HepG2 (cell line): Measurements from ENCODE around the gene RPRD2. TPM values are rescaled to one million over a fixed set of nuclear protein-coding genes. Genes with fewer than 3 reads are reported as not detected.

Experiments used
- FLYWCH1 ChIP-seq: sonication (generic); formaldehyde crosslinking; IDR thresholded peaks from 2 replicates; pipeline ENCODE4 v1.8.1; 2023; ENCODE audit warnings: mild to moderate bottlenecking, missing genetic modification reagents
- HHEX ChIP-seq: IDR thresholded peaks from 2 replicates; pipeline ENCODE4 v1.6.1; 2016; ENCODE audit warnings: control low read depth
- KMT2B ChIP-seq: IDR thresholded peaks from 2 replicates; pipeline ENCODE4 v1.6.1; 2016; ENCODE audit warnings: missing genetic modification reagents, missing compliant biosample characterization
- MIXL1 ChIP-seq: IDR thresholded peaks from 2 replicates; pipeline ENCODE4 v1.6.1; 2016
- MTF2 ChIP-seq: sonication (generic); formaldehyde crosslinking; IDR thresholded peaks from 2 replicates; pipeline ENCODE4 v1.5.0; 2020; ENCODE audit warnings: missing genetic modification reagents, borderline replicate concordance
- NCOR1 ChIP-seq: fragments of 200-600 bp; sonication (generic); IDR thresholded peaks from 2 replicates; pipeline ENCODE4 v1.7.0; 2017; ENCODE audit warnings: antibody characterized with exemption, low read length, borderline replicate concordance
- NKX3-1 ChIP-seq: sonication (generic); formaldehyde crosslinking; IDR thresholded peaks from 2 replicates; pipeline ENCODE4 v1.5.0; 2020; ENCODE audit warnings: missing genetic modification reagents
- PHF5A ChIP-seq: IDR thresholded peaks from one replicate; pipeline ENCODE4 v1.6.1; 2018; ENCODE audit warnings: low read depth, missing genetic modification reagents; ENCODE audit not compliant: unreplicated experiment
- REL ChIP-seq: sonication (generic); formaldehyde crosslinking; conservative IDR thresholded peaks from 2 replicates; pipeline ENCODE4 v1.8.0; 2022; ENCODE audit warnings: mild to moderate bottlenecking, missing genetic modification reagents, moderate library complexity
- RNF2 ChIP-seq: fragments of 450-650 bp; conservative IDR thresholded peaks from 2 replicates; pipeline ENCODE4 v1.6.1; 2016; ENCODE audit warnings: low read depth
- SIX4 ChIP-seq: sonication (generic); formaldehyde crosslinking; IDR thresholded peaks from 2 replicates; pipeline ENCODE4 v1.4.0; 2020; ENCODE audit warnings: missing genetic modification reagents
- SMYD3 ChIP-seq: sonication (generic); formaldehyde crosslinking; IDR thresholded peaks from 2 replicates; pipeline ENCODE4 v1.8.1; 2023; ENCODE audit warnings: mild to moderate bottlenecking, missing genetic modification reagents
- TCF7 ChIP-seq: sonication (generic); IDR thresholded peaks from 2 replicates; pipeline ENCODE4 v1.6.1; 2016; ENCODE audit warnings: antibody characterized with exemption, low read depth
- ZFP36L1 ChIP-seq: sonication (generic); formaldehyde crosslinking; IDR thresholded peaks from 2 replicates; pipeline ENCODE4 v1.8.0; 2022; ENCODE audit warnings: mild to moderate bottlenecking, missing genetic modification reagents, moderate library complexity
- ZNF317 ChIP-seq: sonication (generic); formaldehyde crosslinking; IDR thresholded peaks from 2 replicates; pipeline ENCODE4 v1.5.0; 2020; ENCODE audit warnings: mild to moderate bottlenecking, missing genetic modification reagents
- ZNF367 ChIP-seq: sonication (generic); formaldehyde crosslinking; IDR thresholded peaks from 2 replicates; pipeline ENCODE4 v1.4.0; 2020; ENCODE audit warnings: missing genetic modification reagents, borderline replicate concordance
- ZNF577 ChIP-seq: sonication (generic); formaldehyde crosslinking; IDR thresholded peaks from 2 replicates; pipeline ENCODE4 v1.4.0; 2020; ENCODE audit warnings: mild to moderate bottlenecking, low read depth, missing genetic modification reagents, borderline replicate concordance
- ZNF619 ChIP-seq: sonication (generic); formaldehyde crosslinking; IDR thresholded peaks from 2 replicates; pipeline ENCODE4 v1.4.0; 2020; ENCODE audit warnings: mild to moderate bottlenecking, missing genetic modification reagents
- polyA plus RNA-seq, 8 experiments: library from polyadenylated mRNA; depleted of rRNA in 3 of 8; stranded (reverse) in 7 of 8; unstranded in 1 of 8; fragments of >200 nt; fragmentation: Illumina TruSeq in 4 of 8; extraction: Trizol in 4 of 8; gene quantifications; 2 replicates each; pipeline versions ENCODE4 v1.2.1 to v1.2.3, GENCODE V29; 2011 to 2016; ENCODE audit warnings: low read depth in 4 of 8, missing spikeins in 1 of 8, mixed read lengths in 1 of 8; ENCODE audit not compliant: insufficient read depth in 1 of 8
- total RNA-seq, 5 experiments: library from RNA; depleted of rRNA; stranded (reverse); fragments of >200 nt; fragmentation: Illumina TruSeq; extraction: Trizol; gene quantifications; 2 replicates each; pipeline ENCODE4 v1.2.3, GENCODE V29; 2016; ENCODE audit warnings: low read depth in 1 of 5
- TF ChIP-seq, protein P1 (sequence below): sonication (generic); formaldehyde crosslinking; IDR thresholded peaks from 2 replicates; pipeline ENCODE4 v1.4.0; 2020; ENCODE audit warnings: missing genetic modification reagents
- TF ChIP-seq, protein P2 (sequence below): sonication (generic); formaldehyde crosslinking; IDR thresholded peaks from 2 replicates; pipeline ENCODE4 v1.4.0; 2020; ENCODE audit warnings: missing genetic modification reagents
- TF ChIP-seq, protein P3 (sequence below): sonication (generic); formaldehyde crosslinking; IDR thresholded peaks from 2 replicates; pipeline ENCODE4 v1.5.1; 2020; ENCODE audit warnings: mild to moderate bottlenecking, moderate library complexity, missing genetic modification reagents
- TF ChIP-seq, protein P4 (sequence below): fragments of 450-650 bp; IDR thresholded peaks from 2 replicates; pipeline ENCODE4 v1.6.1; 2017
- TF ChIP-seq, protein P5 (sequence below): IDR thresholded peaks from 2 replicates; pipeline ENCODE4 v1.6.1; 2016; ENCODE audit warnings: low read depth, borderline replicate concordance

Gene RPRD2
- total and polyA plus RNA-seq, 2 of the 13 experiments (the other 11 are each of a cell fraction or from before 2014, with no cell fraction given): 8.0 to 8.9 TPM

DNA sequence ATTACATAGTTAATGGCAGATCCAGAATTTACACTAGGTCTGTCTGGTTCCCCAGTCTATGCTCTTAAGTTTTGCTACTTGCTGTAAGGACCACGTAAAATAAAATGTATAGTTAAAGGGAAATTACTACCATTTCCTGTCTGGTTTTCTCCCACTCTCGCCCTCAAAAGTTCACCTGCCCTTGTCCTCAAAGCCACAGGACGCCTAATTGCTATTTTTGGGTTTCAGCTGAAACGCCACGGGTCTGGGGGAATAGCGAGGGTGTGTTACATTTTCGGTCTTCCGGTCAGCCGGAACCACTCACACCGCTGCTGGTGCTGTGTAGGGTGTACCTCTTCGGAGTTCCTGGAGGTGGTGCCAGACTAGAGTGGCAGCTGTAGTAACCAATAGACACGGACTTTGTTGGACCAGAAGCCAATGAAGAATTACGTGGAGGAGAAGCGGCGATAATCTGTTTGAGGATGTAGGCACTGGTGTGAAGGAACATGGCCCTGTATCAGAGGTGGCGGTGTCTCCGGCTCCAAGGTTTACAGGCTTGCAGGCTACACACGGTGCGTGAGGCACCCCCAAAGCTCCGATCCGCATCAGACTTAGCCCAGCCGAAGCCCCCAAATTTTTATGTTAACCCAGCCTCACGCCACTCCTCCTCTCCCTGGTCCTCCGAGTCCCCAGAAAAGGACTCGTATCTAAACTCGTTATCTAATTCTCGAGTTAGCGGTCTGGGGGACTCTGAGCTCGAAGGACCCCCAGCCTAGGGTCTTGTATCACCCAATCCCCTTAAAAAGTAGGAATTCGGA lies 123.2 kb downstream of the RPRD2 start, which contains the start of gene TARS2 (continued):
- TF ChIP-seq, protein P1, sequence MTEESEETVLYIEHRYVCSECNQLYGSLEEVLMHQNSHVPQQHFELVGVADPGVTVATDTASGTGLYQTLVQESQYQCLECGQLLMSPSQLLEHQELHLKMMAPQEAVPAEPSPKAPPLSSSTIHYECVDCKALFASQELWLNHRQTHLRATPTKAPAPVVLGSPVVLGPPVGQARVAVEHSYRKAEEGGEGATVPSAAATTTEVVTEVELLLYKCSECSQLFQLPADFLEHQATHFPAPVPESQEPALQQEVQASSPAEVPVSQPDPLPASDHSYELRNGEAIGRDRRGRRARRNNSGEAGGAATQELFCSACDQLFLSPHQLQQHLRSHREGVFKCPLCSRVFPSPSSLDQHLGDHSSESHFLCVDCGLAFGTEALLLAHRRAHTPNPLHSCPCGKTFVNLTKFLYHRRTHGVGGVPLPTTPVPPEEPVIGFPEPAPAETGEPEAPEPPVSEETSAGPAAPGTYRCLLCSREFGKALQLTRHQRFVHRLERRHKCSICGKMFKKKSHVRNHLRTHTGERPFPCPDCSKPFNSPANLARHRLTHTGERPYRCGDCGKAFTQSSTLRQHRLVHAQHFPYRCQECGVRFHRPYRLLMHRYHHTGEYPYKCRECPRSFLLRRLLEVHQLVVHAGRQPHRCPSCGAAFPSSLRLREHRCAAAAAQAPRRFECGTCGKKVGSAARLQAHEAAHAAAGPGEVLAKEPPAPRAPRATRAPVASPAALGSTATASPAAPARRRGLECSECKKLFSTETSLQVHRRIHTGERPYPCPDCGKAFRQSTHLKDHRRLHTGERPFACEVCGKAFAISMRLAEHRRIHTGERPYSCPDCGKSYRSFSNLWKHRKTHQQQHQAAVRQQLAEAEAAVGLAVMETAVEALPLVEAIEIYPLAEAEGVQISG (CRISPR knock-in tag): peak; percentile 92
- 0 out of 2 replicates have a peak, but pooled peaks have one; percentile 38 for TF ChIP-seq NCOR1
- TF ChIP-seq, protein P2, sequence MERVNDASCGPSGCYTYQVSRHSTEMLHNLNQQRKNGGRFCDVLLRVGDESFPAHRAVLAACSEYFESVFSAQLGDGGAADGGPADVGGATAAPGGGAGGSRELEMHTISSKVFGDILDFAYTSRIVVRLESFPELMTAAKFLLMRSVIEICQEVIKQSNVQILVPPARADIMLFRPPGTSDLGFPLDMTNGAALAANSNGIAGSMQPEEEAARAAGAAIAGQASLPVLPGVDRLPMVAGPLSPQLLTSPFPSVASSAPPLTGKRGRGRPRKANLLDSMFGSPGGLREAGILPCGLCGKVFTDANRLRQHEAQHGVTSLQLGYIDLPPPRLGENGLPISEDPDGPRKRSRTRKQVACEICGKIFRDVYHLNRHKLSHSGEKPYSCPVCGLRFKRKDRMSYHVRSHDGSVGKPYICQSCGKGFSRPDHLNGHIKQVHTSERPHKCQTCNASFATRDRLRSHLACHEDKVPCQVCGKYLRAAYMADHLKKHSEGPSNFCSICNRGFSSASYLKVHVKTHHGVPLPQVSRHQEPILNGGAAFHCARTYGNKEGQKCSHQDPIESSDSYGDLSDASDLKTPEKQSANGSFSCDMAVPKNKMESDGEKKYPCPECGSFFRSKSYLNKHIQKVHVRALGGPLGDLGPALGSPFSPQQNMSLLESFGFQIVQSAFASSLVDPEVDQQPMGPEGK: peak; percentile 68
- no peak for TF ChIP-seq MTF2 (CRISPR knock-in tag)
- TF ChIP-seq HHEX (CRISPR knock-in tag): no peak
- peak; percentile 61 for TF ChIP-seq PHF5A
- peak; percentile 98 for TF ChIP-seq KMT2B
- 0 out of 2 replicates have a peak, but pooled peaks have one; percentile 46 for TF ChIP-seq RNF2
- TF ChIP-seq REL (CRISPR knock-in tag): peak; percentile 74; the same call in 1 of the 2 replicates
- no peak for TF ChIP-seq SMYD3
- no peak for TF ChIP-seq FLYWCH1 (CRISPR knock-in tag)
- TF ChIP-seq, protein P3, sequence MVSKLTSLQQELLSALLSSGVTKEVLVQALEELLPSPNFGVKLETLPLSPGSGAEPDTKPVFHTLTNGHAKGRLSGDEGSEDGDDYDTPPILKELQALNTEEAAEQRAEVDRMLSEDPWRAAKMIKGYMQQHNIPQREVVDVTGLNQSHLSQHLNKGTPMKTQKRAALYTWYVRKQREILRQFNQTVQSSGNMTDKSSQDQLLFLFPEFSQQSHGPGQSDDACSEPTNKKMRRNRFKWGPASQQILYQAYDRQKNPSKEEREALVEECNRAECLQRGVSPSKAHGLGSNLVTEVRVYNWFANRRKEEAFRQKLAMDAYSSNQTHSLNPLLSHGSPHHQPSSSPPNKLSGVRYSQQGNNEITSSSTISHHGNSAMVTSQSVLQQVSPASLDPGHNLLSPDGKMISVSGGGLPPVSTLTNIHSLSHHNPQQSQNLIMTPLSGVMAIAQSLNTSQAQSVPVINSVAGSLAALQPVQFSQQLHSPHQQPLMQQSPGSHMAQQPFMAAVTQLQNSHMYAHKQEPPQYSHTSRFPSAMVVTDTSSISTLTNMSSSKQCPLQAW (CRISPR knock-in tag): peak; percentile 83
- TF ChIP-seq ZNF577 (CRISPR knock-in tag): no peak
- peak; percentile 74; the same call in 1 of the 2 replicates for TF ChIP-seq NKX3-1 (CRISPR knock-in tag)
- TF ChIP-seq ZNF619: peak; percentile 79
- TF ChIP-seq ZNF317 (CRISPR knock-in tag): peak; percentile 96
- peak; percentile 53; the same call in 1 of the 2 replicates for TF ChIP-seq SIX4
- peak; percentile 87 for TF ChIP-seq MIXL1 (CRISPR knock-in tag)
- TF ChIP-seq, protein P4, sequence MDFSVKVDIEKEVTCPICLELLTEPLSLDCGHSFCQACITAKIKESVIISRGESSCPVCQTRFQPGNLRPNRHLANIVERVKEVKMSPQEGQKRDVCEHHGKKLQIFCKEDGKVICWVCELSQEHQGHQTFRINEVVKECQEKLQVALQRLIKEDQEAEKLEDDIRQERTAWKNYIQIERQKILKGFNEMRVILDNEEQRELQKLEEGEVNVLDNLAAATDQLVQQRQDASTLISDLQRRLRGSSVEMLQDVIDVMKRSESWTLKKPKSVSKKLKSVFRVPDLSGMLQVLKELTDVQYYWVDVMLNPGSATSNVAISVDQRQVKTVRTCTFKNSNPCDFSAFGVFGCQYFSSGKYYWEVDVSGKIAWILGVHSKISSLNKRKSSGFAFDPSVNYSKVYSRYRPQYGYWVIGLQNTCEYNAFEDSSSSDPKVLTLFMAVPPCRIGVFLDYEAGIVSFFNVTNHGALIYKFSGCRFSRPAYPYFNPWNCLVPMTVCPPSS: no peak
- no peak for TF ChIP-seq ZNF367 (CRISPR knock-in tag)
- TF ChIP-seq, protein P5, sequence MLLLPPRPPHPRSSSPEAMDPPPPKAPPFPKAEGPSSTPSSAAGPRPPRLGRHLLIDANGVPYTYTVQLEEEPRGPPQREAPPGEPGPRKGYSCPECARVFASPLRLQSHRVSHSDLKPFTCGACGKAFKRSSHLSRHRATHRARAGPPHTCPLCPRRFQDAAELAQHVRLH: peak; percentile 94; the same call in 1 of the 2 replicates
- TF ChIP-seq ZFP36L1 (CRISPR knock-in tag): 0 out of 2 replicates have a peak, but pooled peaks have one; percentile 28
- TF ChIP-seq TCF7: no peak
